Measurements from ENCODE around the gene SLCO1A2.

DNA sequence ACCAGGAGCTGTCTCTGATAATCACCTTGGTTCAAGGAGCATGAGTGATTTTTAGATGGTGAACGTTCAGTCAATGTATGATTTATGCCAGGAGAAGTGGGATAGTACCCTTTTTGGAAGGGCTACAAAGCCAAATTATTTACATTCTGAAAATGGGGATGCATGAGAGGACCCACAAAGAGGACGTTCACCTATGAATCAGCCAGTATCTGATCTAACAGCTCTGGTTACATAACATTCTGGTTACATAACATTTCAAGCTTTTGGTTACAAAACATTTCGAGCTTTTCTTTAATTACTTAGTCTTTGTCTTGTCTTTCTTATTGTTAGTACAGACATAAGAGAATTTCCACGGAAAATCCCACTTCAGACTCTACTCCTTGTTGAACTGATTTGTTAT lies 68.8 kb downstream of the SLCO1A2 start:
- TF ChIP-seq NFKBIZ (CRISPR knock-in tag; IDR thresholded peaks at IDR 0.05) (no peak), ZNF235 (CRISPR knock-in tag; IDR thresholded peaks at IDR 0.05; ENCODE audit: borderline replicate concordance) (no peak), NFE2L1 (CRISPR knock-in tag; IDR thresholded peaks at IDR 0.05; ENCODE audit: borderline replicate concordance) (no peak), RXRA (CRISPR knock-in tag; IDR thresholded peaks at IDR 0.05) (no peak), SNRNP70 (IDR thresholded peaks at IDR 0.05; ENCODE audit: low read depth, low read length) (no peak), GABPA (IDR thresholded peaks at IDR 0.05; ENCODE audit: low read depth, low read length) (no peak), GABPA (CRISPR knock-in tag; IDR thresholded peaks at IDR 0.05; ENCODE audit: low read depth) (no peak), SPEN (CRISPR knock-in tag; IDR thresholded peaks at IDR 0.05; ENCODE audit: low read depth) (no peak), ZNF644 (CRISPR knock-in tag; IDR thresholded peaks at IDR 0.05; ENCODE audit: low read depth) (no peak), HNRNPK (IDR thresholded peaks at IDR 0.05; ENCODE audit: low read depth, low read length, poor library complexity, severe bottlenecking) (no peak)
- TF ChIP-seq, protein P1, sequence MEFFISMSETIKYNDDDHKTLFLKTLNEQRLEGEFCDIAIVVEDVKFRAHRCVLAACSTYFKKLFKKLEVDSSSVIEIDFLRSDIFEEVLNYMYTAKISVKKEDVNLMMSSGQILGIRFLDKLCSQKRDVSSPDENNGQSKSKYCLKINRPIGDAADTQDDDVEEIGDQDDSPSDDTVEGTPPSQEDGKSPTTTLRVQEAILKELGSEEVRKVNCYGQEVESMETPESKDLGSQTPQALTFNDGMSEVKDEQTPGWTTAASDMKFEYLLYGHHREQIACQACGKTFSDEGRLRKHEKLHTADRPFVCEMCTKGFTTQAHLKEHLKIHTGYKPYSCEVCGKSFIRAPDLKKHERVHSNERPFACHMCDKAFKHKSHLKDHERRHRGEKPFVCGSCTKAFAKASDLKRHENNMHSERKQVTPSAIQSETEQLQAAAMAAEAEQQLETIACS (CRISPR knock-in tag; IDR thresholded peaks at IDR 0.05), result no peak
- TF ChIP-seq, protein P2, sequence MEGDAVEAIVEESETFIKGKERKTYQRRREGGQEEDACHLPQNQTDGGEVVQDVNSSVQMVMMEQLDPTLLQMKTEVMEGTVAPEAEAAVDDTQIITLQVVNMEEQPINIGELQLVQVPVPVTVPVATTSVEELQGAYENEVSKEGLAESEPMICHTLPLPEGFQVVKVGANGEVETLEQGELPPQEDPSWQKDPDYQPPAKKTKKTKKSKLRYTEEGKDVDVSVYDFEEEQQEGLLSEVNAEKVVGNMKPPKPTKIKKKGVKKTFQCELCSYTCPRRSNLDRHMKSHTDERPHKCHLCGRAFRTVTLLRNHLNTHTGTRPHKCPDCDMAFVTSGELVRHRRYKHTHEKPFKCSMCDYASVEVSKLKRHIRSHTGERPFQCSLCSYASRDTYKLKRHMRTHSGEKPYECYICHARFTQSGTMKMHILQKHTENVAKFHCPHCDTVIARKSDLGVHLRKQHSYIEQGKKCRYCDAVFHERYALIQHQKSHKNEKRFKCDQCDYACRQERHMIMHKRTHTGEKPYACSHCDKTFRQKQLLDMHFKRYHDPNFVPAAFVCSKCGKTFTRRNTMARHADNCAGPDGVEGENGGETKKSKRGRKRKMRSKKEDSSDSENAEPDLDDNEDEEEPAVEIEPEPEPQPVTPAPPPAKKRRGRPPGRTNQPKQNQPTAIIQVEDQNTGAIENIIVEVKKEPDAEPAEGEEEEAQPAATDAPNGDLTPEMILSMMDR (CRISPR knock-in tag; IDR thresholded peaks at IDR 0.05), result no peak
- TF ChIP-seq, protein P3, sequence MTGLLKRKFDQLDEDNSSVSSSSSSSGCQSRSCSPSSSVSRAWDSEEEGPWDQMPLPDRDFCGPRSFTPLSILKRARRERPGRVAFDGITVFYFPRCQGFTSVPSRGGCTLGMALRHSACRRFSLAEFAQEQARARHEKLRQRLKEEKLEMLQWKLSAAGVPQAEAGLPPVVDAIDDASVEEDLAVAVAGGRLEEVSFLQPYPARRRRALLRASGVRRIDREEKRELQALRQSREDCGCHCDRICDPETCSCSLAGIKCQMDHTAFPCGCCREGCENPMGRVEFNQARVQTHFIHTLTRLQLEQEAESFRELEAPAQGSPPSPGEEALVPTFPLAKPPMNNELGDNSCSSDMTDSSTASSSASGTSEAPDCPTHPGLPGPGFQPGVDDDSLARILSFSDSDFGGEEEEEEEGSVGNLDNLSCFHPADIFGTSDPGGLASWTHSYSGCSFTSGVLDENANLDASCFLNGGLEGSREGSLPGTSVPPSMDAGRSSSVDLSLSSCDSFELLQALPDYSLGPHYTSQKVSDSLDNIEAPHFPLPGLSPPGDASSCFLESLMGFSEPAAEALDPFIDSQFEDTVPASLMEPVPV (CRISPR knock-in tag; IDR thresholded peaks at IDR 0.05), result no peak
- TF ChIP-seq, protein P4, sequence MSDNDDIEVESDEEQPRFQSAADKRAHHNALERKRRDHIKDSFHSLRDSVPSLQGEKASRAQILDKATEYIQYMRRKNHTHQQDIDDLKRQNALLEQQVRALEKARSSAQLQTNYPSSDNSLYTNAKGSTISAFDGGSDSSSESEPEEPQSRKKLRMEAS (IDR thresholded peaks at IDR 0.05), result no peak
- TF ChIP-seq, protein P5, sequence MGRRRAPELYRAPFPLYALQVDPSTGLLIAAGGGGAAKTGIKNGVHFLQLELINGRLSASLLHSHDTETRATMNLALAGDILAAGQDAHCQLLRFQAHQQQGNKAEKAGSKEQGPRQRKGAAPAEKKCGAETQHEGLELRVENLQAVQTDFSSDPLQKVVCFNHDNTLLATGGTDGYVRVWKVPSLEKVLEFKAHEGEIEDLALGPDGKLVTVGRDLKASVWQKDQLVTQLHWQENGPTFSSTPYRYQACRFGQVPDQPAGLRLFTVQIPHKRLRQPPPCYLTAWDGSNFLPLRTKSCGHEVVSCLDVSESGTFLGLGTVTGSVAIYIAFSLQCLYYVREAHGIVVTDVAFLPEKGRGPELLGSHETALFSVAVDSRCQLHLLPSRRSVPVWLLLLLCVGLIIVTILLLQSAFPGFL (CRISPR knock-in tag; IDR thresholded peaks at IDR 0.05), result no peak
